ENCODE results near the gene WDR59. TPM values are rescaled to one million over a fixed set of nuclear protein-coding genes. Genes with fewer than 3 reads are reported as not detected.
A peak's percentile ranks its signal among the peaks of the same experiment; 100 is the strongest.

WDR59 gene
- total RNA-seq, 1 experiment from 2014 or later = 26.8 TPM

GRCh38 chr16:74984194-74984528 lies 762 bp downstream of the WDR59 start:
- Histone ChIP-seq H3K27ac (ENCODE audit: low read length) (no peak overlapping the region), H2AFZ (ENCODE audit: low read length) (no peak overlapping the region), H3K9ac (ENCODE audit: low read length) (peak overlapping the region; percentile 87), H3K4me2 (ENCODE audit: low read depth, low read length, poor library complexity, severe bottlenecking) (peak overlapping the region; percentile 86), H3K9me3 (ENCODE audit: low read length) (no peaks in the 10 kb centered on the region), H3K27me3 (ENCODE audit: low read length) (no peaks in the 10 kb centered on the region), H3K4me1 (ENCODE audit: low read length) (peaks cover 14% of the 10 kb centered on the region), H3K36me3 (ENCODE audit: insufficient read depth, low read length) (no peaks in the 10 kb centered on the region), H3K79me2 (ENCODE audit: low read length) (peaks cover 38% of the 10 kb centered on the region), H3K9me2 (replicated peaks; ENCODE audit: insufficient read depth, low read length) (no peaks in the 10 kb centered on the region), H4K20me1 (ENCODE audit: insufficient read depth, low read depth, low read length) (no peaks in the 10 kb centered on the region), H3K4me3 (ENCODE audit: low read length) (peak overlapping the region; percentile 96)
- DNase-seq = no peak

- Histone ChIP-seq H3K79me2 (ENCODE audit: low read length) (peaks cover 48% of the 10 kb centered on the region), H4K20me1 (ENCODE audit: insufficient read depth, low read depth, low read length) (no peaks in the 10 kb centered on the region), H3K4me3 (ENCODE audit: low read length) (no peak overlapping the region), H3K9ac (ENCODE audit: low read length) (no peak overlapping the region), H3K27ac (ENCODE audit: low read length) (no peak overlapping the region), H2AFZ (ENCODE audit: low read length) (no peak overlapping the region), H3K4me2 (ENCODE audit: low read depth, low read length, poor library complexity, severe bottlenecking) (no peak overlapping the region), H3K9me2 (replicated peaks; ENCODE audit: insufficient read depth, low read length) (no peaks in the 10 kb centered on the region), H3K4me1 (ENCODE audit: low read length) (peaks cover 14% of the 10 kb centered on the region), H3K36me3 (ENCODE audit: insufficient read depth, low read length) (no peaks in the 10 kb centered on the region), H3K27me3 (ENCODE audit: low read length) (no peaks in the 10 kb centered on the region), H3K9me3 (ENCODE audit: low read length) (no peaks in the 10 kb centered on the region)
- no peak for DNase-seq
These were observed 2.7 kb downstream of the WDR59 start for GRCh38 chr16:74982256-74982655.

GRCh38 chr16:74975591-74975990 lies 9.3 kb downstream of the WDR59 start:
- no peak overlapping the region for H3K27ac ChIP-seq (ENCODE audit: low read length)
- H3K36me3 ChIP-seq (ENCODE audit: insufficient read depth, low read length) = 0 out of 2 replicates have a peak, but pooled peaks cover 3% of the 10 kb centered on the region
- H3K4me2 ChIP-seq (ENCODE audit: low read depth, low read length, poor library complexity, severe bottlenecking) = no peak overlapping the region
- no peak overlapping the region for H3K4me3 ChIP-seq (ENCODE audit: low read length)
- peaks cover 29% of the 10 kb centered on the region for H3K79me2 ChIP-seq (ENCODE audit: low read length)
- H3K9ac ChIP-seq (ENCODE audit: low read length) = no peak overlapping the region
- H3K4me1 ChIP-seq (ENCODE audit: low read length) = no peaks in the 10 kb centered on the region
- H3K9me3 ChIP-seq (ENCODE audit: low read length) = no peaks in the 10 kb centered on the region
- no peaks in the 10 kb centered on the region for H3K9me2 ChIP-seq (replicated peaks; ENCODE audit: insufficient read depth, low read length)
- H3K27me3 ChIP-seq (ENCODE audit: low read length) = no peaks in the 10 kb centered on the region
- H2AFZ ChIP-seq (ENCODE audit: low read length) = no peak overlapping the region
- no peaks in the 10 kb centered on the region for H4K20me1 ChIP-seq (ENCODE audit: insufficient read depth, low read depth, low read length)
- no peak for DNase-seq

- H3K27ac ChIP-seq (ENCODE audit: low read length) = no peak overlapping the region
- DNase-seq = no peak
- H3K27me3 ChIP-seq (ENCODE audit: low read length) = no peaks in the 10 kb centered on the region
- H3K4me3 ChIP-seq (ENCODE audit: low read length) = no peak overlapping the region
- no peaks in the 10 kb centered on the region for H3K4me1 ChIP-seq (ENCODE audit: low read length)
- no peaks in the 10 kb centered on the region for H3K9me2 ChIP-seq (replicated peaks; ENCODE audit: insufficient read depth, low read length)
- H3K36me3 ChIP-seq (ENCODE audit: insufficient read depth, low read length) = 0 out of 2 replicates have a peak, but pooled peaks cover 3% of the 10 kb centered on the region
- H4K20me1 ChIP-seq (ENCODE audit: insufficient read depth, low read depth, low read length) = no peaks in the 10 kb centered on the region
- H3K4me2 ChIP-seq (ENCODE audit: low read depth, low read length, poor library complexity, severe bottlenecking) = no peak overlapping the region
- H3K9ac ChIP-seq (ENCODE audit: low read length) = no peak overlapping the region
- H2AFZ ChIP-seq (ENCODE audit: low read length) = no peak overlapping the region
- H3K79me2 ChIP-seq (ENCODE audit: low read length) = peaks cover 29% of the 10 kb centered on the region
- H3K9me3 ChIP-seq (ENCODE audit: low read length) = no peaks in the 10 kb centered on the region
These were observed 11.6 kb downstream of the WDR59 start for GRCh38 chr16:74973304-74973703.

- Histone ChIP-seq H3K4me2 (ENCODE audit: low read depth, low read length, poor library complexity, severe bottlenecking) (no peak overlapping the region), H3K27ac (ENCODE audit: low read length) (no peak overlapping the region), H3K9ac (ENCODE audit: low read length) (no peak overlapping the region), H2AFZ (ENCODE audit: low read length) (no peak overlapping the region), H3K4me1 (ENCODE audit: low read length) (peaks cover 6% of the 10 kb centered on the region), H3K4me3 (ENCODE audit: low read length) (no peak overlapping the region), H3K27me3 (ENCODE audit: low read length) (no peaks in the 10 kb centered on the region), H3K9me3 (ENCODE audit: low read length) (no peaks in the 10 kb centered on the region), H4K20me1 (ENCODE audit: insufficient read depth, low read depth, low read length) (no peaks in the 10 kb centered on the region), H3K36me3 (ENCODE audit: insufficient read depth, low read length) (peaks cover 12% of the 10 kb centered on the region; the same call in 1 of the 2 replicates), H3K9me2 (replicated peaks; ENCODE audit: insufficient read depth, low read length) (no peaks in the 10 kb centered on the region), H3K79me2 (ENCODE audit: low read length) (0 out of 2 replicates have a peak, but pooled peaks cover 2% of the 10 kb centered on the region)
- no peak for DNase-seq
These were observed 30.2 kb downstream of the WDR59 start for GRCh38 chr16:74954763-74955162.

- Histone ChIP-seq H3K9me2 (replicated peaks; ENCODE audit: insufficient read depth, low read length) (no peaks in the 10 kb centered on the region), H4K20me1 (ENCODE audit: insufficient read depth, low read depth, low read length) (no peaks in the 10 kb centered on the region), H3K27ac (ENCODE audit: low read length) (no peak overlapping the region), H3K79me2 (ENCODE audit: low read length) (0 out of 2 replicates have a peak, but pooled peaks cover 2% of the 10 kb centered on the region), H3K9me3 (ENCODE audit: low read length) (no peaks in the 10 kb centered on the region), H3K27me3 (ENCODE audit: low read length) (no peaks in the 10 kb centered on the region), H3K36me3 (ENCODE audit: insufficient read depth, low read length) (peaks cover 18% of the 10 kb centered on the region; the same call in 1 of the 2 replicates), H2AFZ (ENCODE audit: low read length) (no peak overlapping the region), H3K4me3 (ENCODE audit: low read length) (no peak overlapping the region), H3K4me2 (ENCODE audit: low read depth, low read length, poor library complexity, severe bottlenecking) (no peak overlapping the region), H3K9ac (ENCODE audit: low read length) (no peak overlapping the region), H3K4me1 (ENCODE audit: low read length) (peaks cover 6% of the 10 kb centered on the region)
- DNase-seq = no peak
These were observed 33.2 kb downstream of the WDR59 start for GRCh38 chr16:74951681-74952080.

- H3K9me3 ChIP-seq (ENCODE audit: low read length) = no peaks in the 10 kb centered on the region
- 0 out of 2 replicates have a peak, but pooled peaks cover 2% of the 10 kb centered on the region for H3K79me2 ChIP-seq (ENCODE audit: low read length)
- no peak overlapping the region for H3K27ac ChIP-seq (ENCODE audit: low read length)
- H2AFZ ChIP-seq (ENCODE audit: low read length) = no peak overlapping the region
- H3K4me3 ChIP-seq (ENCODE audit: low read length) = no peak overlapping the region
- H3K36me3 ChIP-seq (ENCODE audit: insufficient read depth, low read length) = peaks cover 19% of the 10 kb centered on the region; the same call in 1 of the 2 replicates
- H3K4me2 ChIP-seq (ENCODE audit: low read depth, low read length, poor library complexity, severe bottlenecking) = no peak overlapping the region
- no peak for DNase-seq
- H3K27me3 ChIP-seq (ENCODE audit: low read length) = no peaks in the 10 kb centered on the region
- no peak overlapping the region for H3K9ac ChIP-seq (ENCODE audit: low read length)
- H4K20me1 ChIP-seq (ENCODE audit: insufficient read depth, low read depth, low read length) = no peaks in the 10 kb centered on the region
- no peaks in the 10 kb centered on the region for H3K9me2 ChIP-seq (replicated peaks; ENCODE audit: insufficient read depth, low read length)
- peaks cover 6% of the 10 kb centered on the region for H3K4me1 ChIP-seq (ENCODE audit: low read length)
These were observed 33.7 kb downstream of the WDR59 start for GRCh38 chr16:74951206-74951605.

- H3K4me1 ChIP-seq (ENCODE audit: low read length) = peaks cover 6% of the 10 kb centered on the region
- H3K36me3 ChIP-seq (ENCODE audit: insufficient read depth, low read length) = peaks cover 15% of the 10 kb centered on the region; the same call in 1 of the 2 replicates
- H3K9ac ChIP-seq (ENCODE audit: low read length) = no peak overlapping the region
- H3K4me2 ChIP-seq (ENCODE audit: low read depth, low read length, poor library complexity, severe bottlenecking) = no peak overlapping the region
- no peak for DNase-seq
- H2AFZ ChIP-seq (ENCODE audit: low read length) = no peak overlapping the region
- no peak overlapping the region for H3K4me3 ChIP-seq (ENCODE audit: low read length)
- H3K9me3 ChIP-seq (ENCODE audit: low read length) = no peaks in the 10 kb centered on the region
- H4K20me1 ChIP-seq (ENCODE audit: insufficient read depth, low read depth, low read length) = no peaks in the 10 kb centered on the region
- 0 out of 2 replicates have a peak, but pooled peaks cover 2% of the 10 kb centered on the region for H3K79me2 ChIP-seq (ENCODE audit: low read length)
- no peaks in the 10 kb centered on the region for H3K27me3 ChIP-seq (ENCODE audit: low read length)
- no peaks in the 10 kb centered on the region for H3K9me2 ChIP-seq (replicated peaks; ENCODE audit: insufficient read depth, low read length)
- H3K27ac ChIP-seq (ENCODE audit: low read length) = no peak overlapping the region
These were observed 34.4 kb downstream of the WDR59 start for GRCh38 chr16:74950511-74950910.

Measured in Karpas-422 (cell line).